Measurements from ENCODE around the gene GCHFR. TPM values are rescaled to one million over a fixed set of nuclear protein-coding genes. Genes with fewer than 3 reads are reported as not detected.
A peak's percentile ranks its signal among the peaks of the same experiment; 100 is the strongest.

The GCHFR gene
- total and polyA plus RNA-seq, 10 of the 15 experiments (the other 5 are each of a cell fraction or from before 2014, with no cell fraction given) = 10.5 to 94.0 (median 35.3) TPM

GRCh38 chr15:40754883-40755811, 8.7 kb upstream of the GCHFR start, which contains the start of gene RMDN3:
Gene RMDN3, minus strand, starts transcription at chr15:40755254. Its CDS starts 471 bp downstream, at chr15:40754783.
- FAIRE-seq (peak; percentile 71), DNase-seq (ENCODE audit: low read depth, low spot score) (peak; percentile 69), ATAC-seq (peak; percentile 89)
- CTCF ChIA-PET = interaction anchor here (1.4 to 1.7 kb wide), 2 partner anchors 11 to 15 kb away, joined by 4 read pairs; partner anchors contain the start of gene C15orf62
- Histone ChIP-seq H3K27me3 (replicated peaks in 1 of 2; ENCODE audit: control insufficient read depth in 2 of 2, insufficient read depth in 2 of 2, low read length in 1 of 2) (no peaks in the 10 kb centered on the region), H3K9ac (ENCODE audit: control insufficient read depth, insufficient read depth, low read length) (peak within 1 kb of the TSS; percentile 86), H3K79me2 (ENCODE audit: control insufficient read depth, insufficient read depth, low read length) (peaks cover 21% of the 10 kb centered on the region), H3K36me3 (ENCODE audit: control insufficient read depth in 2 of 2, insufficient read depth in 2 of 2, low read length in 1 of 2) (peaks cover 3 to 6% of the 10 kb centered on the region in 2 experiments; a peak in 3 of 4 replicates), H3K4me1 (ENCODE audit: control insufficient read depth, insufficient read depth, low read length) (peaks cover 3% of the 10 kb centered on the region), H4K20me1 (ENCODE audit: control insufficient read depth, insufficient read depth) (no peaks in the 10 kb centered on the region), H3K27ac (ENCODE audit: control insufficient read depth, insufficient read depth) (peak within 1 kb of the TSS; percentile 86), H2AFZ (ENCODE audit: control insufficient read depth, low read depth, low read length) (peak within 1 kb of the TSS; percentile 94), H3K4me3 (peak within 1 kb of the TSS; percentile 91), H3K4me2 (ENCODE audit: control insufficient read depth, insufficient read depth) (peak within 1 kb of the TSS; percentile 88), H3K9me3 (replicated peaks; ENCODE audit: control insufficient read depth, insufficient read depth, low read length) (no peaks in the 10 kb centered on the region)
- TSS peak; percentile 99 for BruUV-seq (replicated peaks)
- POLR2A ChIA-PET = interaction anchor here (1.4 to 2.1 kb wide), 3 partner anchors 10 to 60 kb away, joined by 4 to 12 read pairs (median 8); partner anchors contain the start of genes C15orf62 and RAD51
- intact Hi-C loops (cut with micrococcal nuclease; ENCODE audit: unreplicated experiment) = loop anchor here (1.0 to 5.0 kb wide), 3 partner anchors 60 to 163 kb away; partner anchors contain the start of genes KNL1, RAD51 and VPS18
- in situ Hi-C loops (cut with MboI) = loop anchor here (5.0 kb wide), 1 partner anchor 58 kb away; the partner anchor contains the start of gene RAD51
- SMC1A ChIA-PET (ENCODE audit: uncharacterized antibody, unreplicated experiment) = interaction anchor here (1.8 kb wide), 1 partner anchor 10 kb away, joined by 6 read pairs; no protein-coding TSS in a partner anchor
- WGBS (ENCODE audit: insufficient coverage, insufficient replicate concordance, low lambda C conversion rate, missing lambda C conversion rate) = under 1% methylated on average over 66 of the region's 66 CpGs
- RAD21 ChIA-PET (ENCODE audit: unreplicated experiment) = no interaction called here
- TF ChIP-seq EED (IDR thresholded peaks at IDR 0.05; ENCODE audit: low read depth) = no peak
- TF ChIP-seq, protein P1, sequence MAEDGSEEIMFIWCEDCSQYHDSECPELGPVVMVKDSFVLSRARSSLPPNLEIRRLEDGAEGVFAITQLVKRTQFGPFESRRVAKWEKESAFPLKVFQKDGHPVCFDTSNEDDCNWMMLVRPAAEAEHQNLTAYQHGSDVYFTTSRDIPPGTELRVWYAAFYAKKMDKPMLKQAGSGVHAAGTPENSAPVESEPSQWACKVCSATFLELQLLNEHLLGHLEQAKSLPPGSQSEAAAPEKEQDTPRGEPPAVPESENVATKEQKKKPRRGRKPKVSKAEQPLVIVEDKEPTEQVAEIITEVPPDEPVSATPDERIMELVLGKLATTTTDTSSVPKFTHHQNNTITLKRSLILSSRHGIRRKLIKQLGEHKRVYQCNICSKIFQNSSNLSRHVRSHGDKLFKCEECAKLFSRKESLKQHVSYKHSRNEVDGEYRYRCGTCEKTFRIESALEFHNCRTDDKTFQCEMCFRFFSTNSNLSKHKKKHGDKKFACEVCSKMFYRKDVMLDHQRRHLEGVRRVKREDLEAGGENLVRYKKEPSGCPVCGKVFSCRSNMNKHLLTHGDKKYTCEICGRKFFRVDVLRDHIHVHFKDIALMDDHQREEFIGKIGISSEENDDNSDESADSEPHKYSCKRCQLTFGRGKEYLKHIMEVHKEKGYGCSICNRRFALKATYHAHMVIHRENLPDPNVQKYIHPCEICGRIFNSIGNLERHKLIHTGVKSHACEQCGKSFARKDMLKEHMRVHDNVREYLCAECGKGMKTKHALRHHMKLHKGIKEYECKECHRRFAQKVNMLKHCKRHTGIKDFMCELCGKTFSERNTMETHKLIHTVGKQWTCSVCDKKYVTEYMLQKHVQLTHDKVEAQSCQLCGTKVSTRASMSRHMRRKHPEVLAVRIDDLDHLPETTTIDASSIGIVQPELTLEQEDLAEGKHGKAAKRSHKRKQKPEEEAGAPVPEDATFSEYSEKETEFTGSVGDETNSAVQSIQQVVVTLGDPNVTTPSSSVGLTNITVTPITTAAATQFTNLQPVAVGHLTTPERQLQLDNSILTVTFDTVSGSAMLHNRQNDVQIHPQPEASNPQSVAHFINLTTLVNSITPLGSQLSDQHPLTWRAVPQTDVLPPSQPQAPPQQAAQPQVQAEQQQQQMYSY (CRISPR knock-in tag; IDR thresholded peaks at IDR 0.05) = no peak
- TF ChIP-seq, protein P2, sequence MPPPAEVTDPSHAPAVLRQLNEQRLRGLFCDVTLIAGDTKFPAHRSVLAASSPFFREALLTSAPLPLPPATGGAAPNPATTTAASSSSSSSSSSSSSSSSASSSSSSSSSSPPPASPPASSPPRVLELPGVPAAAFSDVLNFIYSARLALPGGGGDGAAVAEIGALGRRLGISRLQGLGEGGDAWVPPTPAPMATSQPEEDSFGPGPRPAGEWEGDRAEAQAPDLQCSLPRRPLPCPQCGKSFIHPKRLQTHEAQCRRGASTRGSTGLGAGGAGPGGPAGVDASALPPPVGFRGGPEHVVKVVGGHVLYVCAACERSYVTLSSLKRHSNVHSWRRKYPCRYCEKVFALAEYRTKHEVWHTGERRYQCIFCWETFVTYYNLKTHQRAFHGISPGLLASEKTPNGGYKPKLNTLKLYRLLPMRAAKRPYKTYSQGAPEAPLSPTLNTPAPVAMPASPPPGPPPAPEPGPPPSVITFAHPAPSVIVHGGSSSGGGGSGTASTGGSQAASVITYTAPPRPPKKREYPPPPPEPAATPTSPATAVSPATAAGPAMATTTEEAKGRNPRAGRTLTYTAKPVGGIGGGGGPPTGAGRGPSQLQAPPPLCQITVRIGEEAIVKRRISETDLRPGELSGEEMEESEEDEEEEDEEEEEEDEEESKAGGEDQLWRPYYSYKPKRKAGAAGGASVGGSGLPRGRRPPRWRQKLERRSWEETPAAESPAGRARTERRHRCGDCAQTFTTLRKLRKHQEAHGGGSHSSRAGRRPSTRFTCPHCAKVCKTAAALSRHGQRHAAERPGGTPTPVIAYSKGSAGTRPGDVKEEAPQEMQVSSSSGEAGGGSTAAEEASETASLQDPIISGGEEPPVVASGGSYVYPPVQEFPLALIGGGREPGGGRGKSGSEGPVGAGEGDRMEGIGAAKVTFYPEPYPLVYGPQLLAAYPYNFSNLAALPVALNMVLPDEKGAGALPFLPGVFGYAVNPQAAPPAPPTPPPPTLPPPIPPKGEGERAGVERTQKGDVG (CRISPR knock-in tag; IDR thresholded peaks at IDR 0.05) = no peak
- TF ChIP-seq REST (IDR thresholded peaks at IDR 0.05; ENCODE audit: low read depth, low read length) = 0 out of 2 replicates have a peak, but pooled peaks have one; percentile 5
- no peak for TF ChIP-seq ZNF217 (IDR thresholded peaks at IDR 0.05)
- no peak for TF ChIP-seq BCLAF1 (IDR thresholded peaks at IDR 0.05)
